Mucosa of rectum (tissue), 2 donors: ENCODE measurements around the gene ADRA1B.

Experiments used
- H3K27ac ChIP-seq, 2 donors: one replicate each; pipeline ENCODE4 v1.7.0; 2013; ENCODE audit warnings: inconsistent platforms in 2 of 2, low read depth in 2 of 2, low read length in 2 of 2
- H3K27me3 ChIP-seq, 2 donors: one replicate each; pipeline ENCODE4 v1.7.0; 2013; ENCODE audit warnings: low read length in 2 of 2; ENCODE audit not compliant: control insufficient read depth in 2 of 2, insufficient read depth in 2 of 2
- H3K36me3 ChIP-seq, 2 donors: one replicate each; pipeline ENCODE4 v1.7.0; 2013; ENCODE audit warnings: low read length in 2 of 2; ENCODE audit not compliant: control insufficient read depth in 2 of 2, insufficient read depth in 2 of 2
- H3K4me1 ChIP-seq, 2 donors: one replicate each; pipeline ENCODE4 v1.7.0; 2013; ENCODE audit warnings: low read length in 2 of 2, mild to moderate bottlenecking in 1 of 2; ENCODE audit not compliant: control insufficient read depth in 2 of 2, insufficient read depth in 2 of 2
- H3K4me3 ChIP-seq, 2 donors: one replicate each; pipeline ENCODE4 v1.7.0; 2013; ENCODE audit warnings: low read length in 2 of 2
- H3K9ac ChIP-seq, 2 donors: one replicate each; pipeline ENCODE4 v1.7.0; 2013; ENCODE audit warnings: low read length in 2 of 2, low read depth in 1 of 2, mild to moderate bottlenecking in 1 of 2
- H3K9me3 ChIP-seq, 2 donors: one replicate each; pipeline ENCODE4 v1.7.0; 2013; ENCODE audit warnings: low read length in 2 of 2; ENCODE audit not compliant: control insufficient read depth in 2 of 2
- donor health status: healthy.
- donor health status: Normal muscosa, but diverticular disease.

ADRA1B gene

DNA sequence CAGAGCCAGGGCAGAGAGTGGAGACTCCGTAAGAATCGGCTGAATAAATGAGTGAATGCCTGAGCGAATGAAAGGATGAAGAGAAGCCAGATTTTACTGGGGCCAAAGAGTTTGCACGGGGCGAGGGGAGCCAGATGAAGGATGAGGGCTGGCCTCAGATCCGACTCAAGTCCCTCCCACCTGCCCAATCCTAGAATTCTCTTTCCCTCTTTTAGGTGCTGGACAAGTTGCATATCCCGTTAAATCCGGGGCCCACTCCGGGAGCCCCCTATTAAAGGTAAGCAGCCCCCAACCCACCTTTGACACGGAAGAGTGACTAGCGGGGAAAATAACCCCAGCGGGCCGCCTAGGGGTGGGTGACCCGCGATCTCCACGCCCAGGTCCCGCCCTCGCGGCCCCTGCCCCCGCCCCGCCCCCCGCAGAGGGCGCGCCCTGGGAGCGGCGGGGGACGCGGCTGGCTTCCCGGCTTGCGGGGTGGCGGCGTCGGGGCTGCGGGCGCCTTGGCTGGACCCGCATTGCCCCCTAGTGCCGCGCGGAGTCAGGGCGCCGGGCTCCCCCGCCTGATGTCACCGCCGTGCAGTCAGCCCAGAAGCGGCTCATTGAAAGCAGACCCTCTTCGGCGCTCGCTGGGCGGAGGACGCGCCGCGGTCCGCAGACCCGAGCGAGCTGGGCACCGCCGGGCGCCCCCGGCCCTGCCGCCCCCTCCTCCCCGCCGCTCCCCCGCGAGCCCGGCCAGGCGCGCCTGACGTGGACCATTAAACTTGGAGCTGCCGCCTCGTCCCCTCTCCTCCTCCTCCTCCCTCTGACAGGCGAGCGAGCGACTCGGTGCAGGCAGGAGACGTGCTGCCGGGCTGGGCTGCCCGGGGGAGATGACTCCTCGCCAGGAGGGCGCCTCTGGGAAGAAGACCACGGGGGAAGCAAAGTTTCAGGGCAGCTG, at the start of gene ADRA1B:
TSS of gene ADRA1B (plus strand) at position 579 of the 937 bp plus-strand sequence. CDS start 424 bp downstream, outside the sequence.
- peaks cover 3 to 24% of the 10 kb centered on the region in 2 donors for H3K4me1 ChIP-seq
- no peaks in the 10 kb centered on the region for H3K36me3 ChIP-seq
- peaks cover 6 to 11% of the 10 kb centered on the region in 2 donors for H3K27me3 ChIP-seq
- H3K9me3 ChIP-seq = no peaks in the 10 kb centered on the region
- peak within 1 kb of the TSS in 1 of 2 donors; percentile 41 for H3K9ac ChIP-seq
- peak within 1 kb of the TSS; percentile 34 to 55 for H3K4me3 ChIP-seq
- H3K27ac ChIP-seq = no peak within 1 kb of the TSS

DNA sequence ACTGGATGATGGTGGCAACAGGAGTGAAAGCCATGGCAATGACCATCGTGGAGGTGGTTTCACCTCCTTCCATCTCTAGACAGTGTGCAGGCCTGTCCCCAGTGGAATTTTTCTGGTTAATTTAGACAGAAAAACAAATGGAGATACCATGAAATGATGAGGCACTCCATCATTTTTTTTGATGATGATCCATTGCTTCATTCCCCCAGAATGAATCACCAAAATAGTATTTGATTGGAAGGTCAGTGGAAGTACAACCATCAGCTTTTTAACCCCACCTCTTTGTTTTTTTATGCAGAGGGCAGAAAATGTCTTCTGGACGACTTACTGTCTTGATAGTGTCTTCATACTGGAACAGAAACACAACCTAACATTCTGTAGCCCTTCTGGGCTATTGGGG, 42.6 kb upstream of the ADRA1B start:
- no peaks in the 10 kb centered on the region for H3K4me1 ChIP-seq
- H3K9me3 ChIP-seq = no peaks in the 10 kb centered on the region
- no peaks in the 10 kb centered on the region for H3K36me3 ChIP-seq
- no peak overlapping the region for H3K4me3 ChIP-seq
- peaks cover 0 to 2% of the 10 kb centered on the region in 2 donors for H3K27me3 ChIP-seq
- no peak overlapping the region for H3K9ac ChIP-seq
- no peak overlapping the region for H3K27ac ChIP-seq

DNA sequence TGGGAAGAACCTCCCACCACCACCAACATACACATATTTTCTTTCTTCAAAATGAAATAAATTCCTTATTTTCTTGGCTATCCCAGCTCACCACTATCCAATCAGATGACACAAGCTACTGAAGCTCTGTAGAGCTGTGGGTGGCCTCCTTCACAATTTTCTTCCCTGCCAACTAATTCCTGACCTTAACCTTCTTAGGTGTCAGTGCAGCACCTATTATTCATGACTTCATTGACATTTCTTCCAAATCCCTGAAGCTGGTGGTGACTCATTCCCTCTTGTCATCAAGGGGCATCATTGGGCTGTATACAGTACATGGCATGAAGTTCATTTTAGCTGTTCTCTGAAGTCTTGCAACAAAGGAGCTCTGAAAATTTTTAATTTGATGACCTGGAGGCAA, 42.0 kb upstream of the ADRA1B start:
- peaks cover 0 to 2% of the 10 kb centered on the region in 2 donors for H3K27me3 ChIP-seq
- H3K9ac ChIP-seq = no peak overlapping the region
- H3K9me3 ChIP-seq = no peaks in the 10 kb centered on the region

DNA sequence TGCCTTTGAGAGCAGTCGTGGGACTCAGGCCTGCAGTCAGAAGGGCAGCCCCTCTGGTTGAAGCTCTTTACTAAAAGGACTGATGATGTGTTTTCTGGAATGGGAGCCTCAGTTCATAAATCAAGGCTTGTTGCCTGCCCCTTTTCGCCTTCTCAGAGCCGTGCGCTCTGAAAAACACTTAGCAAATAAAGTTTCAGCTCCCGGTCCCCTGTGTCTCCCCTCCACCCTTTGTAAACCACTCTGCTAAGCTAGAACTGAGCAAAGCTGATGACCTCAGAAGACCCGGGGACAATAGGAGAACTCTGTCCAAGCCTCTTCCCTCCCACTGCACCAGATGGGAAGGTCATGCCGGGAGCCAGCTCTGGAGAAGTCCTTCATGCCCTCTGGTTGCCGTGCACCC, 39.3 kb upstream of the ADRA1B start:
- H3K9ac ChIP-seq = no peak overlapping the region
- H3K4me3 ChIP-seq = no peak overlapping the region
- H3K27ac ChIP-seq = no peak overlapping the region
- no peaks in the 10 kb centered on the region for H3K9me3 ChIP-seq
- H3K36me3 ChIP-seq = no peaks in the 10 kb centered on the region
- H3K4me1 ChIP-seq = no peaks in the 10 kb centered on the region
- H3K27me3 ChIP-seq = peaks cover 0 to 2% of the 10 kb centered on the region in 2 donors

More for the DNA sequence above, 42.0 kb upstream of the ADRA1B start:
- Histone ChIP-seq H3K36me3 (no peaks in the 10 kb centered on the region), H3K4me1 (no peaks in the 10 kb centered on the region), H3K4me3 (no peak overlapping the region), H3K27ac (no peak overlapping the region)

DNA sequence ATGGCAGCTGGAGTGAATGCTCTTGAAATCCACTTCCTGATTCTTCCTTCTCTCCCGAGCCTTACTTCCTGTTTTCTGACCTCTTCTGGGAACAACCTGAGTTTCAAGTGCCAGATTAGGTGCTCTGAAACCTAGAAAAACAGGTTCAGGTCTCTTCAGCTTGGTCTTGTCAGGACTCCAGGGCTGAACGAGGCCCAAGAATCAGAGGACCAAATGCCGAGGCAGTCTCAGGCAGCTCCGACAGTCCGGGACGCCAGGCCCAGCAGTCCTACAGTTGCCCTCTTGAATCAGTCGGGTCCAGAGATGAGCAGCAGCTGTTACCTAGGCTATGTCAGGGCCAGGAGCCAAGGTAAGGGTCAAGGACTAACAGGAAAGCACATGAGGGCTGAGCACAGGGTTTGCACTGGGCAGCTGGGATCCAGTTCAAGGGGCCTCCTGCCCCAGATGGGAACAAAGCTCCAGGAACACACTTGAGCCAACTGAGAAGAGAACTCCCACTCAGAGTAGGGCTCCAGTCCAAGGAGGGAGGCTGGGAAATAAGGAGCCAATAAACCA, 38.3 kb upstream of the ADRA1B start:
- Histone ChIP-seq H3K27ac (peak overlapping the region in 1 of 2 donors; percentile 2), H3K4me3 (no peak overlapping the region), H3K36me3 (no peaks in the 10 kb centered on the region), H3K4me1 (no peaks in the 10 kb centered on the region), H3K27me3 (peaks cover 0 to 3% of the 10 kb centered on the region in 2 donors), H3K9me3 (no peaks in the 10 kb centered on the region), H3K9ac (no peak overlapping the region)

DNA sequence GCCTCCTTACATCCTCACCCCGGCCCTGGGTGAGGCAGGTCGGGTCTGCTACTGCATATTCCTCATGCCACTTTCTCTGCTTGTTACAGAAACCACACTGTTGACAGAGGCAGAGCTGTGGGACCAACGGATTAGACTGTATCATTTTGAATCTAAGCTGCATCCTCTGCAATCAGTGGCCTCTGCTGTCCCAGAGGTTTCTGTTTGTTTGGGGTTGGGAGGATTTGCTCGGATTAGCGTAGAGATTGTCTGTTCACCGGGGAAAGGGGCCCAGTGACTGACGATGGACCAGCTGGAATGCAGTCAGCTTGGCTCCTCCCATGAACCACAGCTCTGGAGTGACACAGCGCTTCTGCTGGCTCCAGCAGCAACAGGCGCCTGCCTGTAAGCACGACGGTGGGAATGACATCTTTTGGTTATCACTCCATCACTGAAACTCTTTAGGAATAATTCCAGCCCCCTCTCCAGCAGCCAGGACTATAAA, 37.3 kb upstream of the ADRA1B start:
- H3K4me1 ChIP-seq = no peaks in the 10 kb centered on the region
- H3K27me3 ChIP-seq = peaks cover 0 to 3% of the 10 kb centered on the region in 2 donors
- peak overlapping the region in 1 of 2 donors; percentile 1 for H3K4me3 ChIP-seq
- H3K27ac ChIP-seq = peak overlapping the region; percentile 34 to 48
- H3K9ac ChIP-seq = no peak overlapping the region
- no peaks in the 10 kb centered on the region for H3K9me3 ChIP-seq
- no peaks in the 10 kb centered on the region for H3K36me3 ChIP-seq

DNA sequence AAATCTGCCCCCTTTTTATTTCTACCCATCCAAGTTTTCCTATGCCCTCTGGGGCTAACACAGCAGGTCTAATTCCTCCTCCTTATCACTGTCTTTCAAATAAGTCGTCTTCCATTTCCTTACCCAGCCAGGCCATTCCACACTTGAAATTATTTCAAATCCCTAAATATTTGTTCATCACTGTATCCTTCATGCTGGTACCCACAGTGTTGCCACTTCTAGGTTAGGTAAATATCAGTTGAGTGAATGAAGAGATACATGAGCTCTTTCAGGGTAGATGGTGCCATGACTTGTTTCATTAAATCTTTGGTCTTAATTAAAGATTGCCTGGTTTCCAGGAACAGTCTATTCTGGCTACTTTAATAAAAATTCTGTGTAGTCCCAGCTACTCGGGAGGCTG, 35.6 kb upstream of the ADRA1B start:
- H3K27ac ChIP-seq = no peak overlapping the region
- H3K4me3 ChIP-seq = no peak overlapping the region
- no peaks in the 10 kb centered on the region for H3K36me3 ChIP-seq
- H3K4me1 ChIP-seq = no peaks in the 10 kb centered on the region
- H3K27me3 ChIP-seq = peaks cover 0 to 3% of the 10 kb centered on the region in 2 donors
- no peak overlapping the region for H3K9ac ChIP-seq
- no peaks in the 10 kb centered on the region for H3K9me3 ChIP-seq

DNA sequence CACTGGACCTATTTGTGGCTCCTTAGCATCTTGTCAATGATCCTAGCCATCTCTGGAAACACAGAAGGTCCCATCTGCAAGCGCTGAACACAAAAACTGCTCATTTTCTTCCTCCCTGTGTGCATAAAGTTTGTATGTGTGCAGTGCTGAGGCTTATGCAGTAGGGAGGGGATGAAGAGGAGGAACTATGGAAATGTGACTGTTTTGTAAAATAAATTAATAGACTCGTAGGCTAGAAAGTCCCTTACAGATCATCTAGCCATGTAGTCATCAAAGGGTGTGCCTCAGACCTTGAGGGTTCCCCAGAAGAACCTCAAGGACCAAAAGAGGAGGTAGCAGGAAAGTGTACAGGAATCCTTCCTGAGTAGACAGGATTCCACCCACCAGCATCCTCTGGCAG, 34.3 kb upstream of the ADRA1B start:
- Histone ChIP-seq H3K4me3 (no peak overlapping the region), H3K9me3 (no peaks in the 10 kb centered on the region), H3K9ac (no peak overlapping the region), H3K27me3 (peaks cover 0 to 2% of the 10 kb centered on the region in 2 donors), H3K27ac (no peak overlapping the region), H3K4me1 (no peaks in the 10 kb centered on the region), H3K36me3 (no peaks in the 10 kb centered on the region)

DNA sequence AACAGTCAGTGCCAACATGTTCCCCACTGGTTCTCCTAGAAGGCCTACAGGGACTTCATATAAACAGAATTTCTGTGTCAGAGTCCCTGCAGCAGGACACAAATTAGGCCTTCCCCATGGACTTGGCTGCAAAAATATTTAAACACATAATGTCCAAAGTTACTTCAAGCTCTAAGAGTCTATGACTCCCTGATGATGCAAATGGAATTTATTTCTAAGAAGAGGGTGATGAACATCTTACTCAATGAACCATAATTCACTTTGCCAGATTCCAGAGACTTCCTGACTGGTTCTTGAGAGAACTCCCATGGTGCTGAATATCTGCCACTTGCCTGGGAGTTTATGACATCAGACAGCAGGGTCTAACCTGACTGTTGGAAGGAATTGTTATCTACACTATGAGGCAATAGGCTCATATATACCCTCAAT, 32.7 kb upstream of the ADRA1B start:
- no peaks in the 10 kb centered on the region for H3K9me3 ChIP-seq
- peaks cover 0 to 2% of the 10 kb centered on the region in 2 donors for H3K27me3 ChIP-seq
- no peak overlapping the region for H3K4me3 ChIP-seq
- no peak overlapping the region for H3K9ac ChIP-seq
- no peak overlapping the region for H3K27ac ChIP-seq
- no peaks in the 10 kb centered on the region for H3K4me1 ChIP-seq
- H3K36me3 ChIP-seq = no peaks in the 10 kb centered on the region
